Skeletal muscle cell (primary cell): ENCODE data around the gene TBC1D24.
"Not testable (repeated sequence)": the region's sequence is repeated elsewhere in the genome, so short reads cannot be mapped to it uniquely, and the experiment has no call there.

Source experiments
- DNase-seq: peaks from one replicate; pipeline ENCODE4 v3.0.0-alpha.2; 2010; ENCODE audit warnings: low read depth
- H3K4me3 ChIP-seq: 2 replicates; pipeline ENCODE4 v1.5.1; 2011; ENCODE audit warnings: low read depth, mild to moderate bottlenecking, control low read depth, low read length, moderate library complexity

Gene TBC1D24

DNA sequence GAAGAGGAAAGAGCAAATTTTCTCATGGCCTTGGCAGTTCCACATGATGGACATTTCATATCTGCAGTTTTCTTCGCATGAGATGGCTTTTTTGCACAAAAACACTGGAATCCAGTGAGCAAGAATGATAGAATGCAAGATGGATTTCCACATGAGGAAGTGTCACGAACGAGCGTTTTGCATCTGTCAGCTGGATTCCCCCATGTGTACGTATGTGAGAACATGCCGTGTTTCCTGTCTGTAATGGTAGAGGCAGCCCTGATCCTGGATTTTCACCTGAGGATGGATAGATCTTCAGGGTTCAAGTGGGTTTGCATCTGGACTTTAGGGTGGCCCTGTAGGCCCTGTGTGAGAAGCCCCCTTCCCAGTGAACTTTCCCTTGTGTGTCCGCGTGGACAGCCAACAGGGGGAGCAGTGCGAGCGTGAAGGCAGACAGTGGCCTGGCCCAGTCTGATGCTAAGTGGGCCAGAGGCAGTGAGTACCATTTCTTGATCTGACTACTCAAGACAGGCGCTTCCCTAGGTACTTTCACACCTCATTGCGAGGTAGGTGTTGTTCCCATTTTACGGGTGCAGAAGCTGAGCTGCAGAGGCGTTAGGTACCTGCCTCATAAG, 65.0 kb downstream of the TBC1D24 start:
- DNase-seq, H3K4me3 ChIP-seq: not testable (repeated sequence)

- DNase-seq, H3K4me3 ChIP-seq: not testable (repeated sequence)
Measured at GRCh38 chr16:2540912-2541311, 66.0 kb downstream of the TBC1D24 start.

DNA sequence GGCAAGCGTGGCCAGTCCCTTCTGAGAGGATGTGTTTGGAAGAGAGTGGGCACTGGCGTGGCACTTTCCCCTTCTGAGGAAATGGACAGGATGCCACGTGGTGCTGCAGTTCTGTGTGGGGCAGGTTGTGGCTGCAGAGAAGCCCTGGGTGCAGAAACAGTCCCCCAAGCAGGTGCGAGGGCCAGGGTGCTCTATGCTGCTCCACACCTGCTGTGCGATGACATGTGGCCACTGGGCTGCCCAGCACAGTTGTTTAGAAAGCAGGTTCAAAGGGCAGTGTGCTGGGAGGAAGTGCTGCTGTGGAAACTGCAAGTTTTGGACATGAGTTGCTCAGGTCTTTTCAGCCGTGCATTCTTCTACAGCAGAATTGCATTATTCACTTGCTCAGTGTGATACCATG, 66.5 kb downstream of the TBC1D24 start:
- H3K4me3 ChIP-seq, DNase-seq: not testable (repeated sequence)

- DNase-seq, H3K4me3 ChIP-seq: not testable (repeated sequence)
Measured at GRCh38 chr16:2543771-2544170, 68.8 kb downstream of the TBC1D24 start.

DNA sequence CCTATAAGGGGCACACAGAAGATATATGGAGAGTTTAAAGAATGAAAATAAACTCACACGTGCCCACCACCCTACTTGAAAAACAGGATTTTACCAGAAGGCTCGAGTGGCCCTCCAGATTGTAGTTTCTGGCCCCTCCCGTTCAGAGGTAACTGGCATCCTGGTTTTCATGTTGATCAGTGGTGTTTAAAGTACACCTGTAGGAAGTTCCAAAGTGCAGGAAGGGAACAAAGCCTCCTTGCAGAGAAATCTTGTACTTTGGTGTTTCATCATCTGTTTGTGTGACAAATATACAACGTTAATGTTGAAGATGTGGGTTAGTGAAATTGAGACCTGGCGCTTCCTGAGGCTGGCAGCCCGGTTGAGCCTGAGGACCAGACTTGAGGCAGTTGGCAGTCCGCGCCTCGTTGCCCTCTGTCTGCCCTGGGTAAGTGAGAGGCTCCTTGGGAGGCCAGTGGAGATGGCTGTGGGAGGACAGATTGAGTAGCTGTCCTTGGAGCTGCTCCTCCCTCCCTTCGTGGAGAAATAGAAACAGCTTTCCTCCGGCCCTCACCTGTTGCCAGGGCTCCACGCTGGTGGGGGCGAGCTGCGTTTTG, 75.5 kb downstream of the TBC1D24 start:
- H3K4me3 ChIP-seq, DNase-seq: not testable (repeated sequence)

DNA sequence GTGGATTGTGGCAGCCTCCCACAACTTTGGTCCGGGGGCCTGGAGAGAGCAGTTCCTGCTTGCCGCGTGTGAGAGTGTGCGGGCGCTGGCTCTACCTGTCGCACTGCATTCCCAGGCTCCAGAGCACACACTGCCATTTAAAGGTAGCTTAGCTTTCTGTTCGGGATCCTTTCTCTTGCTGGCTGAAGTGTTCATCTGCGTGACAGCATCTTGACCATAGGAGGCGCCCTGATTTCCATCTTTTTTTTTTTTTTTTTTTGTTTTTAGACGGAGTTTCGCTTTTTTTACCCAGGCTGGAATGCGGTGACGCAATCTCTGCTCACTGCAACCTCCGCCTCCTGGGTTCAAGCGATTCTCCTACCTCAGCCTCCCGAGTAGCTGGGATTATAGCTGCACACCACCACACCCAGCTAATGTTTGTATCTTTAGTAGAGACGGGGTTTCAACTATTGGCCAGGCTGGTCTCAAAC, 76.5 kb downstream of the TBC1D24 start:
- not testable (repeated sequence) for H3K4me3 ChIP-seq, DNase-seq

DNA sequence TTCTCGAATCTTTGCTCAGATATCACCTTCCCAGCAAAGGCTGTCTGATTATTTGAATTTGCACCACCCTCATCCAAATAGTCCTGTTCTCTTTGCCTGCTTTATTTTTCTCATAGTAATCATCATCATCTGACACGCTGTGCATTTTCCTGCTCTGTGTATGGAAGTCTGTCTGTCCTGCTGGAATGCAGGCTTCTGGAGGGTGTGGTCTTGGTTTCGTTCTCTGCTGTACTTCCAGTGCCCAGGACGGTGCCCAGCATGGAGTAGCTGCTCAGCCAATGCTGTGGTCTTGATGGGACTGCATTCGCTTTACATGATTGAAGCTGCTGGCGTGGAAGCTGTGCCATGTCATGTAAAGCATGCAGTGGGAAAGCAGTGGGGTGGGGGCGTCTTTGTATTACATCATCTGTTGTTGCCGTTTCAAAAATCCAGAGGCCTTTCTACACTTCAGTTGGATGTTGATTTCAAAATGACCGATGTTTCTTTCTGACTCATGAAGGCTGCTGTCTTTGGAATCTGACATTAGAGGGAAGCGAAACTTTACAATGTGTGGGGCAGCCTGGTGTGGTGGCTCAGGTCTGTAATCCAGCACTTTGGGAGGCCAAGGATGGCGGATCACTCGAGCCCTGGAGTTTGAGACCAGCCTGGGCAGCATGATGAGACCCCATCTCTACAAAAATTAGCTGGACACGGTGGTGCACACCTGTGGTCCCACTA, 79.9 kb downstream of the TBC1D24 start:
- not testable (repeated sequence) for H3K4me3 ChIP-seq, DNase-seq
